HG02943 (cell line): ENCODE data around the gene SPATS2.
"Not testable (repeated sequence)": the region's sequence is repeated elsewhere in the genome, so short reads cannot be mapped to it uniquely, and the experiment has no call there.

Experiments used
- ATAC-seq: cut with Tn5 transposase; IDR thresholded peaks from one replicate; pipeline ENCODE4 v1.9.1; 2021; ENCODE audit warnings: mild to moderate bottlenecking, low read depth, moderate library complexity; ENCODE audit not compliant: unreplicated experiment

The SPATS2 gene

GRCh38 chr12:49501895-49502294 lies 134.6 kb downstream of the SPATS2 start:
- no peak for ATAC-seq

- ATAC-seq, result no peak
Observed at GRCh38 chr12:49502590-49502989, 135.3 kb downstream of the SPATS2 start.

- no peak for ATAC-seq
Observed at GRCh38 chr12:49503674-49504180, 136.5 kb downstream of the SPATS2 start.

- ATAC-seq, result no peak
Observed at GRCh38 chr12:49505672-49506071, 138.4 kb downstream of the SPATS2 start.

- ATAC-seq, result no peak
Observed at GRCh38 chr12:49507139-49507538, 139.9 kb downstream of the SPATS2 start.

- not testable (repeated sequence) for ATAC-seq
Observed at GRCh38 chr12:49509681-49510080, 142.4 kb downstream of the SPATS2 start.

GRCh38 chr12:49511410-49511809 lies 144.1 kb downstream of the SPATS2 start:
- ATAC-seq, result no peak

- ATAC-seq, result no peak
Observed at GRCh38 chr12:49512546-49512945, 145.3 kb downstream of the SPATS2 start.

- ATAC-seq, result no peak
Observed at GRCh38 chr12:49515266-49515665, 148.0 kb downstream of the SPATS2 start.

- ATAC-seq, result no peak
Observed at GRCh38 chr12:49518914-49519573, 151.8 kb downstream of the SPATS2 start.

GRCh38 chr12:49519574-49519936 lies 152.3 kb downstream of the SPATS2 start:
- no peak for ATAC-seq

GRCh38 chr12:49521389-49521788 lies 154.1 kb downstream of the SPATS2 start:
- no peak for ATAC-seq

- ATAC-seq, result no peak
Observed at GRCh38 chr12:49524660-49525324, 157.5 kb downstream of the SPATS2 start.

- ATAC-seq, result no peak
Observed at GRCh38 chr12:49525942-49526341, 158.7 kb downstream of the SPATS2 start.

GRCh38 chr12:49527361-49528130 lies 160.3 kb downstream of the SPATS2 start:
- ATAC-seq, result no peak

GRCh38 chr12:49529414-49529813 lies 162.2 kb downstream of the SPATS2 start:
- ATAC-seq, result no peak

- no peak for ATAC-seq
Observed at GRCh38 chr12:49531745-49532144, 164.5 kb downstream of the SPATS2 start.

- ATAC-seq, result no peak
Observed at GRCh38 chr12:49533331-49533730, 166.1 kb downstream of the SPATS2 start.

- not testable (repeated sequence) for ATAC-seq
Observed at GRCh38 chr12:49534122-49534521, 166.9 kb downstream of the SPATS2 start.

- no peak for ATAC-seq
Observed at GRCh38 chr12:49534731-49535278, 167.5 kb downstream of the SPATS2 start.

- no peak for ATAC-seq
Observed at GRCh38 chr12:49535921-49536525, 168.8 kb downstream of the SPATS2 start.
